A549 (cell line): ENCODE data around the gene GET4. TPM values are rescaled to one million over a fixed set of nuclear protein-coding genes. Genes with fewer than 3 reads are reported as not detected.

Experiments
- ATAC-seq, 2 experiments: fragments of 200-7000 bp in 1 of 2; fragments of >200 bp in 1 of 2; cut with Nextera tagmentation in 1 of 2; cut with Tn5 transposase in 1 of 2; 3 replicates each; pipeline versions ENCODE4 v1.8.0 to v1.9.1; 2018 to 2020; ENCODE audit warnings: mild to moderate bottlenecking in 1 of 2, moderate library complexity in 1 of 2
- CTCF ChIA-PET: fragments of 300-600 bp; sonication (Branson Sonifier 250); formaldehyde crosslinking; extraction: SDS; loops from one replicate; lab custom pipeline; 2021; ENCODE audit warnings: antibody characterized with exemption, inconsistent platforms; lab: Yijun Ruan, JAX
- POLR2A ChIA-PET: fragments of 350-600 bp; formaldehyde crosslinking; extraction: SDS; loops from one replicate; lab custom pipeline; 2021; ENCODE audit warnings: antibody characterized with exemption, inconsistent platforms; lab: Yijun Ruan, JAX
- DNase-seq, 2 experiments: peaks; one replicate each; pipeline versions ENCODE4 v3.0.0 to v3.0.0-alpha.2; 2011 to 2016; ENCODE audit warnings: low read depth in 1 of 2, low spot score in 1 of 2
- FAIRE-seq: peaks from 2 replicates; lab custom pipeline; 2011; peaks lifted over from hg19 to GRCh38; lab: Jason Lieb, UNC
- H3K27ac ChIP-seq, 2 experiments: fragments of >200 bp; sonication (Bioruptor Twin); formaldehyde crosslinking; 3 replicates each; pipeline ENCODE4 v1.5.1; 2016 to 2017
- H3K4me1 ChIP-seq: fragments of >200 bp; sonication (Bioruptor Twin); formaldehyde crosslinking; 3 replicates; pipeline ENCODE4 v1.6.1; 2016
- H3K4me2 ChIP-seq: fragments of >200 bp; sonication (Bioruptor Twin); formaldehyde crosslinking; 3 replicates; pipeline ENCODE4 v1.6.1; 2016
- H3K4me3 ChIP-seq: fragments of >200 bp; sonication (Bioruptor Twin); formaldehyde crosslinking; 3 replicates; pipeline ENCODE4 v1.5.1; 2016
- H3K9me3 ChIP-seq: fragments of >200 bp; sonication (Bioruptor Twin); formaldehyde crosslinking; 3 replicates; pipeline ENCODE4 v1.6.1; 2016
- FOSB ChIP-seq: fragments of 250-450 bp; sonication (Bioruptor Pico); IDR thresholded peaks from 2 replicates; pipeline ENCODE4 v1.5.0; 2020; ENCODE audit warnings: mild to moderate bottlenecking, moderate library complexity
- PHF8 ChIP-seq: fragments of 200-600 bp; sonication (generic); IDR thresholded peaks from 2 replicates; pipeline ENCODE4 v1.6.1; 2016; ENCODE audit warnings: low read depth, mild to moderate bottlenecking, antibody characterized with exemption, moderate library complexity, borderline replicate concordance
- POLR2A ChIP-seq: IDR thresholded peaks from 2 replicates; pipeline ENCODE4 v1.6.1; 2012; ENCODE audit warnings: mild to moderate bottlenecking, low read length
- RAD21 ChIP-seq, 2 experiments: fragments of >200 bp in 1 of 2; sonication (Bioruptor Twin) in 1 of 2; formaldehyde crosslinking in 1 of 2; IDR thresholded peaks in 1 of 2; conservative IDR thresholded peaks in 1 of 2; 2 replicates in 1 of 2; 3 replicates in 1 of 2; pipeline ENCODE4 v1.6.1; 2012 to 2018; ENCODE audit warnings: inconsistent platforms in 1 of 2
- SMC3 ChIP-seq: fragments of >200 bp; sonication (Bioruptor Twin); formaldehyde crosslinking; IDR thresholded peaks from 3 replicates; pipeline ENCODE4 v1.6.1; 2018; ENCODE audit warnings: inconsistent platforms
- SREBF2 ChIP-seq: fragments of 450-650 bp; IDR thresholded peaks from 2 replicates; pipeline ENCODE4 v1.6.1; 2014; ENCODE audit warnings: mild to moderate bottlenecking, moderate library complexity
- ZC3H11A ChIP-seq: fragments of 450-650 bp; IDR thresholded peaks from 2 replicates; pipeline ENCODE4 v1.6.1; 2014; ENCODE audit warnings: antibody characterized with exemption, mild to moderate bottlenecking
- WGBS: methylation state at CpG from one replicate; pipeline ENCODE4 v1.1.6; 2017; ENCODE audit errors: missing lambda C conversion rate; 5-methylcytosine and 5-hydroxymethylcytosine counted together
- polyA plus RNA-seq, 4 experiments: library from polyadenylated mRNA; depleted of rRNA in 3 of 4; stranded (reverse); fragments of >200 nt; fragmentation: RNase III in 1 of 4; extraction: RNeasy Plus Mini Kit Qiagen cat#74134 plus additional on column Dnase treatment in 1 of 4; gene quantifications; 2 replicates in 3 of 4; 3 replicates in 1 of 4; pipeline ENCODE4 v1.2.3, GENCODE V29; 2011 to 2017
- TF ChIP-seq, protein P1 (sequence below): fragments of >200 bp; sonication (Bioruptor Twin); formaldehyde crosslinking; IDR thresholded peaks from 3 replicates; pipeline ENCODE4 v1.5.1; 2016
- TF ChIP-seq, protein P2 (sequence below): fragments of 150-350 bp; IDR thresholded peaks from 2 replicates; pipeline ENCODE4 v1.6.1; 2014; ENCODE audit warnings: low read depth, mild to moderate bottlenecking, low read length
- TF ChIP-seq, protein P3 (sequence below): fragments of >200 bp; sonication (Bioruptor Twin); formaldehyde crosslinking; IDR thresholded peaks from 3 replicates; pipeline ENCODE4 v1.6.1; 2016
- TF ChIP-seq, protein P4 (sequence below): IDR thresholded peaks from 2 replicates; pipeline ENCODE4 v1.6.1; 2012
- TF ChIP-seq, protein P5 (sequence below): fragments of 250-450 bp; sonication (Bioruptor Pico); IDR thresholded peaks from 2 replicates; pipeline ENCODE4 v1.5.0; 2020; ENCODE audit warnings: low read depth, mild to moderate bottlenecking, moderate library complexity

GET4 gene
- polyA plus RNA-seq, 2 of the 4 experiments (the other 2 are of a cell fraction), result 26.1 to 37.0 TPM

DNA sequence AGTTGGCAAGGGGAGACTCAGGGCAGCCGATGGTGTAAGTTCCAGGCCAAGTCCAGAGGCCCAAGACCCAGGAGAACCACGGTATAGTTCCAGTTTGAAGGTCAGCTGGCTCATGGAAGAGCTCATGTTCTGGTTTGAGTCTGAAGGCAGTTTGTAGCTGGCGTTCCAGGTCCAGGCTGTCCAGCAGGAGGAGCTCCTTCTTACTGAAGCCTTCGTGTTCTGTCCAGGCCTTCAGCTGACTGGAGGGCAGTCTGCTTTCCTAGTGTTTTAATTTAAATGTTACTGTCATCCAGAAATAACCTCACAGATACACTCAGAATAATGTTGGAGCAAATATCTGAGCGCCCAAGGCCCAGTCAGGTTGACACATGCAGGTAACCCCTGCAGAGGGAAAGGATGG, 39.9 kb upstream of the GET4 start:
- TF ChIP-seq, protein P1, sequence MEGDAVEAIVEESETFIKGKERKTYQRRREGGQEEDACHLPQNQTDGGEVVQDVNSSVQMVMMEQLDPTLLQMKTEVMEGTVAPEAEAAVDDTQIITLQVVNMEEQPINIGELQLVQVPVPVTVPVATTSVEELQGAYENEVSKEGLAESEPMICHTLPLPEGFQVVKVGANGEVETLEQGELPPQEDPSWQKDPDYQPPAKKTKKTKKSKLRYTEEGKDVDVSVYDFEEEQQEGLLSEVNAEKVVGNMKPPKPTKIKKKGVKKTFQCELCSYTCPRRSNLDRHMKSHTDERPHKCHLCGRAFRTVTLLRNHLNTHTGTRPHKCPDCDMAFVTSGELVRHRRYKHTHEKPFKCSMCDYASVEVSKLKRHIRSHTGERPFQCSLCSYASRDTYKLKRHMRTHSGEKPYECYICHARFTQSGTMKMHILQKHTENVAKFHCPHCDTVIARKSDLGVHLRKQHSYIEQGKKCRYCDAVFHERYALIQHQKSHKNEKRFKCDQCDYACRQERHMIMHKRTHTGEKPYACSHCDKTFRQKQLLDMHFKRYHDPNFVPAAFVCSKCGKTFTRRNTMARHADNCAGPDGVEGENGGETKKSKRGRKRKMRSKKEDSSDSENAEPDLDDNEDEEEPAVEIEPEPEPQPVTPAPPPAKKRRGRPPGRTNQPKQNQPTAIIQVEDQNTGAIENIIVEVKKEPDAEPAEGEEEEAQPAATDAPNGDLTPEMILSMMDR, result peak; percentile 53
- TF ChIP-seq SMC3 (0 out of 3 replicates have a peak, but pooled peaks have one; percentile 27), FOSB (no peak), RAD21 (conservative IDR thresholded peaks at IDR 0.05 in 1 of 2, IDR thresholded peaks at IDR 0.05 in 1 of 2) (peak in 1 of 2 experiments; percentile 38; a peak in 2 of 5 replicates), PHF8 (no peak)
- TF ChIP-seq, all 56 proteins: peak for 3
- ChIA-PET CTCF (interaction anchor here (0.6 to 6.7 kb wide), 15 partner anchors 9 to 514 kb away, joined by 3 to 39 read pairs (median 3); no protein-coding TSS in a partner anchor), POLR2A (interaction anchor here (1.1 kb wide), 1 partner anchor 37 kb away, joined by 4 read pairs; no protein-coding TSS in a partner anchor)
- peaks cover 25% of the 10 kb centered on the region for H3K4me1 ChIP-seq
- no peak overlapping the region for H3K4me2 ChIP-seq
- peak; percentile 75 to 81; a peak in 5 of 6 replicates for ATAC-seq
- no peak overlapping the region for H3K27ac ChIP-seq
- no peaks in the 10 kb centered on the region for H3K9me3 ChIP-seq
- WGBS, result 39% methylated on average over 5 of the region's 5 CpGs
- H3K4me3 ChIP-seq, result no peak overlapping the region
- DNase-seq, result peak; percentile 18 to 70
- no peak for FAIRE-seq

DNA sequence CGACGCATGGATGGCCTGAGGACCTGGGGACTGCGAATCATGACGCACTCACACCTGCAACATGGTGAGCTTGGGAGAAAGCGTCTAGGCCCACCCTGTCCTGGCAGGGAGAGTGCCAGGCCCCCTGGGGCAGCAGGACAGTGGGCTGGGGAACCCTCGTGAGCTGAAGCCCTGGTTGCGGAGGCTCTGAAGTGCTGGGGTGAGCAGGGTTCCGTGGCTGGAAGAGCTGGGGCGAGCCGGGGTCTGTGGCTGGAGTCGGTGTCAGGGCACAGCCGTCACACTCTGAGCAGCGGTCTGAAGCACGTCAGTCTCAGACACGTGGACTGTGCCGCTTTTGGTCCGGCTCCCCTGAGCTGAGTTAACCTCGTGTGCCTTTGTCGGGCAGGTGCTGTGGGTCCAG, 39.4 kb upstream of the GET4 start:
- 96% methylated on average over 19 of the region's 19 CpGs for WGBS
- no peak for FAIRE-seq
- ATAC-seq, result no peak
- no peaks in the 10 kb centered on the region for H3K9me3 ChIP-seq
- POLR2A ChIA-PET, result interaction anchor here (1.1 kb wide), 1 partner anchor 36 kb away, joined by 4 read pairs; no protein-coding TSS in a partner anchor
- TF ChIP-seq, protein P2, sequence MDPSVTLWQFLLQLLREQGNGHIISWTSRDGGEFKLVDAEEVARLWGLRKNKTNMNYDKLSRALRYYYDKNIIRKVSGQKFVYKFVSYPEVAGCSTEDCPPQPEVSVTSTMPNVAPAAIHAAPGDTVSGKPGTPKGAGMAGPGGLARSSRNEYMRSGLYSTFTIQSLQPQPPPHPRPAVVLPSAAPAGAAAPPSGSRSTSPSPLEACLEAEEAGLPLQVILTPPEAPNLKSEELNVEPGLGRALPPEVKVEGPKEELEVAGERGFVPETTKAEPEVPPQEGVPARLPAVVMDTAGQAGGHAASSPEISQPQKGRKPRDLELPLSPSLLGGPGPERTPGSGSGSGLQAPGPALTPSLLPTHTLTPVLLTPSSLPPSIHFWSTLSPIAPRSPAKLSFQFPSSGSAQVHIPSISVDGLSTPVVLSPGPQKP, result no peak
- TF ChIP-seq, protein P1, result no peak
- TF ChIP-seq, protein P3, sequence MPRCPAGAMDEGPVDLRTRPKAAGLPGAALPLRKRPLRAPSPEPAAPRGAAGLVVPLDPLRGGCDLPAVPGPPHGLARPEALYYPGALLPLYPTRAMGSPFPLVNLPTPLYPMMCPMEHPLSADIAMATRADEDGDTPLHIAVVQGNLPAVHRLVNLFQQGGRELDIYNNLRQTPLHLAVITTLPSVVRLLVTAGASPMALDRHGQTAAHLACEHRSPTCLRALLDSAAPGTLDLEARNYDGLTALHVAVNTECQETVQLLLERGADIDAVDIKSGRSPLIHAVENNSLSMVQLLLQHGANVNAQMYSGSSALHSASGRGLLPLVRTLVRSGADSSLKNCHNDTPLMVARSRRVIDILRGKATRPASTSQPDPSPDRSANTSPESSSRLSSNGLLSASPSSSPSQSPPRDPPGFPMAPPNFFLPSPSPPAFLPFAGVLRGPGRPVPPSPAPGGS, result no peak
- no peak for DNase-seq
- H3K4me2 ChIP-seq, result no peak overlapping the region
- no peak overlapping the region for H3K4me3 ChIP-seq
- CTCF ChIA-PET, result interaction anchor here (0.9 to 6.7 kb wide), 13 partner anchors 8 to 515 kb away, joined by 3 to 39 read pairs (median 4); no protein-coding TSS in a partner anchor
- H3K27ac ChIP-seq, result no peak overlapping the region
- H3K4me1 ChIP-seq, result peaks cover 19% of the 10 kb centered on the region

DNA sequence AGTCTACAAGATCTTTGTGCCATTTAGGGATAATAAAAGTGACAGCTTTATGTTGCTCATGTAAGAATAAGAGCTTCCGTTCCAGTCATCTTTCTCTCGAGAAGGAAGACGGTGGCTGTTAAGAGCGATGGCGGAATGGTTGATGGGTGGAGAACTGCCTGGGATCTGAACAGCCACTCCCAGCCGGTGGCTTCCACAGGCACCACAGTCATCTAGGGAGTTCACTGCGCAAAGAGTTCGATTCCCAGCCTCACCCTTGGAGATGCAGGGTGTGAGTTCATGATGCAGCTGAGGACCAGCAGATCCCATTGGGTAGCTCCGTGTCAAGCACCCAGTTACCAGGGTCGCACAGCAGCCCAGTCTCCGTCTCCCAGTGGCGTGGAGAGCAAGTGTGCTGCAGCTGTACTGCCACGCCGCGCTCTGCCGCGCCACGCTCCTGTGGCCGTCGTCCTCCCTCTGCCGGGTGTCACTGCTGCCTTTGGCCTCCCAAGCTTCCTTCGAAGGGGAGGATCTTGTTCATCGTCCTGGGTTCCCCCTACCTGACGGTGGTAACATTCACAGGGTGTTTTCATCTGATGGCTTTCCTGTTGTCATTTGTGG, 36.3 kb upstream of the GET4 start:
- 89% methylated on average over 24 of the region's 24 CpGs for WGBS
- no peak overlapping the region for H3K4me3 ChIP-seq
- DNase-seq (no peak), ATAC-seq (no peak), FAIRE-seq (no peak)
- ChIA-PET CTCF (interaction anchor here (0.9 to 6.7 kb wide), 8 partner anchors 8 to 558 kb away, joined by 3 to 39 read pairs (median 4); no protein-coding TSS in a partner anchor), POLR2A (no interaction called here)
- no peak overlapping the region for H3K27ac ChIP-seq
- peaks cover 7% of the 10 kb centered on the region for H3K4me1 ChIP-seq
- H3K4me2 ChIP-seq, result no peak overlapping the region
- no peaks in the 10 kb centered on the region for H3K9me3 ChIP-seq
- TF ChIP-seq SREBF2 (no peak), ZC3H11A (no peak), POLR2A (0 out of 2 replicates have a peak, but pooled peaks have one; percentile 6)
- TF ChIP-seq, protein P4, sequence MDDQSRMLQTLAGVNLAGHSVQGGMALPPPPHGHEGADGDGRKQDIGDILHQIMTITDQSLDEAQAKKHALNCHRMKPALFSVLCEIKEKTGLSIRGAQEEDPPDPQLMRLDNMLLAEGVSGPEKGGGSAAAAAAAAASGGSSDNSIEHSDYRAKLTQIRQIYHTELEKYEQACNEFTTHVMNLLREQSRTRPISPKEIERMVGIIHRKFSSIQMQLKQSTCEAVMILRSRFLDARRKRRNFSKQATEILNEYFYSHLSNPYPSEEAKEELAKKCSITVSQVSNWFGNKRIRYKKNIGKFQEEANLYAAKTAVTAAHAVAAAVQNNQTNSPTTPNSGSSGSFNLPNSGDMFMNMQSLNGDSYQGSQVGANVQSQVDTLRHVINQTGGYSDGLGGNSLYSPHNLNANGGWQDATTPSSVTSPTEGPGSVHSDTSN, result no peak
- TF ChIP-seq, protein P5, sequence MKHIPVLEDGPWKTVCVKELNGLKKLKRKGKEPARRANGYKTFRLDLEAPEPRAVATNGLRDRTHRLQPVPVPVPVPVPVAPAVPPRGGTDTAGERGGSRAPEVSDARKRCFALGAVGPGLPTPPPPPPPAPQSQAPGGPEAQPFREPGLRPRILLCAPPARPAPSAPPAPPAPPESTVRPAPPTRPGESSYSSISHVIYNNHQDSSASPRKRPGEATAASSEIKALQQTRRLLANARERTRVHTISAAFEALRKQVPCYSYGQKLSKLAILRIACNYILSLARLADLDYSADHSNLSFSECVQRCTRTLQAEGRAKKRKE (CRISPR knock-in tag), result no peak
- TF ChIP-seq, all 56 proteins: peak for 1
